ENCODE data around the gene PTPRM. TPM values are rescaled to one million over a fixed set of nuclear protein-coding genes. Genes with fewer than 3 reads are reported as not detected.

Gene PTPRM
- total and polyA plus RNA-seq, 2 donors (not counting 3 experiments of a cell fraction or from before 2014, with no cell fraction given): 37.4 to 43.7 TPM

DNA sequence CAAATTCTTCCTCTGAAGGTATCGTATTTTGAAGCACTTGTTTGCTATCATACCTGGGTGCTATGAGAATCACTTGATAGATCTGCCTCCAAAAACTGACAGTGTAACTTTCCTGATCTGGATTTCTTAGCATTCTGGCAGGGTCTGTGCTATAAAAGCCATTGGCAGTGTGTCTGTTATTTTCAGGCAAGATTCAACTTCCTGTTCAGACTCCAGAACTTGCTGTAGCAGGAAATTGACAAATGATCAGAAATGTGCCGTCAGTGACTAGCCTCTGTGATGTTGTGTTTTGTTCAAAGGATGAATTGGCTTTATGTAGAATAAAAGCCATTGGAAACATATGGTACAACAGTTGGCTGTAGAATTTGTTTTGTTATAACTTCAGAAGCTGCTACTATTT, 273.3 kb downstream of the PTPRM start:
- Histone ChIP-seq H3K36me3 (ENCODE audit: control insufficient read depth in 2 of 2, extremely low read depth in 1 of 2, insufficient read depth in 2 of 2, low read length in 2 of 2) (no peaks in the 10 kb centered on the region), H3K27ac (ENCODE audit: insufficient read depth, low read depth, low read length) (peak overlapping the region; percentile 26), H3K4me3 (replicated peaks in 1 of 3; ENCODE audit: insufficient read depth in 1 of 3, low read depth in 1 of 3, low read length in 3 of 3) (no peak overlapping the region), H4K20me1 (replicated peaks; ENCODE audit: control insufficient read depth, extremely low read depth, insufficient read depth, low read length) (no peaks in the 10 kb centered on the region), H3K4me1 (ENCODE audit: control insufficient read depth, extremely low read depth, insufficient read depth, low read length) (peaks cover 9% of the 10 kb centered on the region), H2AFZ (ENCODE audit: low read depth, low read length) (peak overlapping the region; percentile 44), H3K79me2 (ENCODE audit: control insufficient read depth, insufficient read depth, low read length) (no peaks in the 10 kb centered on the region), H3K9me1 (replicated peaks; ENCODE audit: control insufficient read depth, extremely low read depth, insufficient read depth, low read length) (no peaks in the 10 kb centered on the region), H3K9me3 (replicated peaks; ENCODE audit: control insufficient read depth, insufficient read depth, low read length) (no peaks in the 10 kb centered on the region), H3K4me2 (ENCODE audit: insufficient read depth, low read length) (peak overlapping the region; percentile 18), H3K9ac (replicated peaks; ENCODE audit: extremely low read depth, insufficient read depth, low read length) (no peak overlapping the region), H3K27me3 (ENCODE audit: control insufficient read depth in 2 of 2, insufficient read depth in 2 of 2, low read length in 2 of 2) (no peaks in the 10 kb centered on the region)
- FAIRE-seq (peak; percentile 95), DNase-seq (ENCODE audit: low read depth, low spot score) (peak; percentile 72)
- POLR2A ChIA-PET: no interaction called here
- dilution Hi-C loops (cut with MboI; ENCODE audit: extremely low pct_ligation_motif_present, low sequenced_read_pairs) (no loop called here), intact Hi-C loops (cut with micrococcal nuclease) (no loop called here)
- no TSS peak for BruUV-seq (replicated peaks)
- CTCF ChIA-PET: interaction anchor here (0.6 to 1.2 kb wide), 3 partner anchors 30 to 355 kb away, joined by 3 to 4 read pairs (median 3); no protein-coding TSS in a partner anchor
- TF ChIP-seq POLR2AphosphoS5 (IDR thresholded peaks at IDR 0.05; ENCODE audit: insufficient read depth, low read depth, low read length) (no peak), GATA2 (IDR thresholded peaks at IDR 0.05; ENCODE audit: insufficient read depth, insufficient read length, low read depth, low read length) (no peak), FOS (IDR thresholded peaks at IDR 0.05; ENCODE audit: borderline replicate concordance, insufficient read depth, low read length) (peak; percentile 13), MYC (IDR thresholded peaks at IDR 0.05; ENCODE audit: low read depth, low read length) (no peak), POLR2A (IDR thresholded peaks at IDR 0.05; ENCODE audit: low read depth, low read length) (no peak)
- TF ChIP-seq, protein P1, sequence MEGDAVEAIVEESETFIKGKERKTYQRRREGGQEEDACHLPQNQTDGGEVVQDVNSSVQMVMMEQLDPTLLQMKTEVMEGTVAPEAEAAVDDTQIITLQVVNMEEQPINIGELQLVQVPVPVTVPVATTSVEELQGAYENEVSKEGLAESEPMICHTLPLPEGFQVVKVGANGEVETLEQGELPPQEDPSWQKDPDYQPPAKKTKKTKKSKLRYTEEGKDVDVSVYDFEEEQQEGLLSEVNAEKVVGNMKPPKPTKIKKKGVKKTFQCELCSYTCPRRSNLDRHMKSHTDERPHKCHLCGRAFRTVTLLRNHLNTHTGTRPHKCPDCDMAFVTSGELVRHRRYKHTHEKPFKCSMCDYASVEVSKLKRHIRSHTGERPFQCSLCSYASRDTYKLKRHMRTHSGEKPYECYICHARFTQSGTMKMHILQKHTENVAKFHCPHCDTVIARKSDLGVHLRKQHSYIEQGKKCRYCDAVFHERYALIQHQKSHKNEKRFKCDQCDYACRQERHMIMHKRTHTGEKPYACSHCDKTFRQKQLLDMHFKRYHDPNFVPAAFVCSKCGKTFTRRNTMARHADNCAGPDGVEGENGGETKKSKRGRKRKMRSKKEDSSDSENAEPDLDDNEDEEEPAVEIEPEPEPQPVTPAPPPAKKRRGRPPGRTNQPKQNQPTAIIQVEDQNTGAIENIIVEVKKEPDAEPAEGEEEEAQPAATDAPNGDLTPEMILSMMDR (IDR thresholded peaks at IDR 0.05; ENCODE audit: extremely low read depth in 1 of 2, insufficient read depth in 1 of 2, low read depth in 1 of 2, low read length in 2 of 2): no peak

DNA sequence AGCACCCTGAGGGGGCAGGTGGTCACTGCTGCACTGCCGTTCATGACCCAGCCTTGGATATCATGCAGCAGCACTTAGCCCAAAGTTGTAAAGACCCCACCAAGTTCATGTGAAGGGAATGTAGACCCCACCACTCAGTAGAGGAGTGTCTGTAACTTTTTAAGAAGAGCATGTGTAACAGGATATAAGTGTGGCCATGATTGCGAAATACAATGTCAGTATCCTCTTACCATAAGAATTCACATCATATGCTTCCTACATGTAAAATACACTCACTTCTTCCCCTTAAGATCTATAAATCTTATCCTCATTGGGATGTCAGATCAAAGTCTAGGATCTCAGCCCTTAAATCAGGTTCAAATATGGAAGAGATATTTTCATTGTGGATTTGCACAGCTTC, 276.9 kb downstream of the PTPRM start:
- Histone ChIP-seq H4K20me1 (replicated peaks; ENCODE audit: control insufficient read depth, extremely low read depth, insufficient read depth, low read length) (no peaks in the 10 kb centered on the region), H3K4me1 (ENCODE audit: control insufficient read depth, extremely low read depth, insufficient read depth, low read length) (peaks cover 9% of the 10 kb centered on the region), H3K27me3 (ENCODE audit: control insufficient read depth in 2 of 2, insufficient read depth in 2 of 2, low read length in 2 of 2) (no peaks in the 10 kb centered on the region), H3K27ac (ENCODE audit: insufficient read depth, low read depth, low read length) (no peak overlapping the region), H3K4me3 (replicated peaks in 1 of 3; ENCODE audit: insufficient read depth in 1 of 3, low read depth in 1 of 3, low read length in 3 of 3) (no peak overlapping the region), H3K9me1 (replicated peaks; ENCODE audit: control insufficient read depth, extremely low read depth, insufficient read depth, low read length) (no peaks in the 10 kb centered on the region), H2AFZ (ENCODE audit: low read depth, low read length) (no peak overlapping the region), H3K9me3 (replicated peaks; ENCODE audit: control insufficient read depth, insufficient read depth, low read length) (no peaks in the 10 kb centered on the region), H3K4me2 (ENCODE audit: insufficient read depth, low read length) (no peak overlapping the region), H3K9ac (replicated peaks; ENCODE audit: extremely low read depth, insufficient read depth, low read length) (no peak overlapping the region), H3K79me2 (ENCODE audit: control insufficient read depth, insufficient read depth, low read length) (no peaks in the 10 kb centered on the region), H3K36me3 (ENCODE audit: control insufficient read depth in 2 of 2, extremely low read depth in 1 of 2, insufficient read depth in 2 of 2, low read length in 2 of 2) (no peaks in the 10 kb centered on the region)
- no TSS peak for BruUV-seq (replicated peaks)
- ChIA-PET CTCF (no interaction called here), POLR2A (no interaction called here)
- dilution Hi-C loops (cut with MboI; ENCODE audit: extremely low pct_ligation_motif_present, low sequenced_read_pairs): no loop called here
- intact Hi-C loops (cut with micrococcal nuclease): no loop called here
- TF ChIP-seq, protein P1 (IDR thresholded peaks at IDR 0.05; ENCODE audit: extremely low read depth in 1 of 2, insufficient read depth in 1 of 2, low read depth in 1 of 2, low read length in 2 of 2): no peak
- TF ChIP-seq JUN (IDR thresholded peaks at IDR 0.05; ENCODE audit: borderline replicate concordance, insufficient read depth, insufficient read length, low read depth) (no peak), EZH2 (IDR thresholded peaks at IDR 0.05; ENCODE audit: borderline replicate concordance, low read depth, low read length, severe bottlenecking) (no peak), FOS (IDR thresholded peaks at IDR 0.05; ENCODE audit: borderline replicate concordance, insufficient read depth, low read length) (no peak), POLR2A (IDR thresholded peaks at IDR 0.05; ENCODE audit: low read depth, low read length) (no peak), POLR2AphosphoS5 (IDR thresholded peaks at IDR 0.05; ENCODE audit: insufficient read depth, low read depth, low read length) (no peak), MYC (IDR thresholded peaks at IDR 0.05; ENCODE audit: low read depth, low read length) (no peak), GATA2 (IDR thresholded peaks at IDR 0.05; ENCODE audit: insufficient read depth, insufficient read length, low read depth, low read length) (no peak)
- TF ChIP-seq, protein P2, sequence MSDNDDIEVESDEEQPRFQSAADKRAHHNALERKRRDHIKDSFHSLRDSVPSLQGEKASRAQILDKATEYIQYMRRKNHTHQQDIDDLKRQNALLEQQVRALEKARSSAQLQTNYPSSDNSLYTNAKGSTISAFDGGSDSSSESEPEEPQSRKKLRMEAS (IDR thresholded peaks at IDR 0.05; ENCODE audit: insufficient read depth, insufficient read length): no peak
- no peak for FAIRE-seq
- no peak for DNase-seq (ENCODE audit: low read depth, low spot score)

Data from endothelial cell of umbilical vein (primary cell).